Neuronal stem cell (in vitro differentiated cells): ENCODE measurements around the gene DDX24.
A peak's percentile ranks its signal among the peaks of the same experiment; 100 is the strongest.

Experiments used
- DNase-seq: peaks from one replicate; pipeline ENCODE4 v3.0.0-alpha.2; 2013; ENCODE audit warnings: low spot score
- H2AFZ ChIP-seq: one replicate; pipeline ENCODE4 v1.6.1; 2013; ENCODE audit warnings: mild to moderate bottlenecking, low read length, inconsistent platforms
- H2AK5ac ChIP-seq: 2 replicates; pipeline ENCODE4 v1.6.1; 2013; ENCODE audit warnings: low read depth, mild to moderate bottlenecking, inconsistent platforms, low read length, moderate library complexity, mixed read lengths
- H2BK120ac ChIP-seq: 2 replicates; pipeline ENCODE4 v1.6.1; 2013; ENCODE audit warnings: low read depth, mild to moderate bottlenecking, inconsistent platforms, low read length, moderate library complexity, mixed read lengths
- H2BK12ac ChIP-seq: one replicate; pipeline ENCODE4 v1.6.1; 2013; ENCODE audit warnings: low read length, inconsistent platforms
- H2BK15ac ChIP-seq: 2 replicates; pipeline ENCODE4 v1.6.1; 2013; ENCODE audit warnings: mild to moderate bottlenecking, low read length, inconsistent platforms, mixed read lengths
- H2BK5ac ChIP-seq: one replicate; pipeline ENCODE4 v1.6.1; 2013; ENCODE audit warnings: inconsistent platforms, mild to moderate bottlenecking, low read length, moderate library complexity
- H3K14ac ChIP-seq: one replicate; pipeline ENCODE4 v1.6.1; 2013; ENCODE audit warnings: low read length, inconsistent platforms
- H3K18ac ChIP-seq: 2 replicates; pipeline ENCODE4 v1.6.1; 2013; ENCODE audit warnings: low read length, inconsistent platforms
- H3K23ac ChIP-seq: 2 replicates; pipeline ENCODE4 v1.6.1; 2013; ENCODE audit warnings: low read depth, mild to moderate bottlenecking, mixed read lengths, low read length, inconsistent platforms; ENCODE audit not compliant: poor library complexity
- H3K27ac ChIP-seq: replicated peaks from 3 replicates; pipeline ENCODE4 v1.5.1; 2013; ENCODE audit warnings: low read length, inconsistent platforms
- H3K27me3 ChIP-seq, 3 experiments: 2 replicates each; pipeline ENCODE4 v1.6.1; 2013; ENCODE audit warnings: low read length in 3 of 3, mild to moderate bottlenecking in 2 of 3, inconsistent platforms in 1 of 3, low read depth in 1 of 3, mixed read lengths in 1 of 3, moderate library complexity in 1 of 3; ENCODE audit not compliant: control insufficient read depth in 3 of 3, insufficient read depth in 3 of 3
- H3K36me3 ChIP-seq, 2 donors: replicated peaks in 1 of 2; 2 replicates each; pipeline ENCODE4 v1.6.1; 2013; ENCODE audit warnings: low read length in 2 of 2; ENCODE audit not compliant: control insufficient read depth in 2 of 2, insufficient read depth in 2 of 2
- H3K4ac ChIP-seq: 2 replicates; pipeline ENCODE4 v1.6.1; 2013; ENCODE audit warnings: inconsistent platforms, mild to moderate bottlenecking, low read length, moderate library complexity
- H3K4me1 ChIP-seq, 2 donors: 1 replicate in 1 of 2; 2 replicates in 1 of 2; pipeline ENCODE4 v1.6.1; 2013; ENCODE audit warnings: low read length in 2 of 2, low read depth in 1 of 2; ENCODE audit not compliant: control insufficient read depth in 2 of 2, insufficient read depth in 1 of 2
- H3K4me2 ChIP-seq: one replicate; pipeline ENCODE4 v1.6.1; 2013; ENCODE audit warnings: mild to moderate bottlenecking, low read length, inconsistent platforms; ENCODE audit not compliant: insufficient read depth, poor library complexity, severe bottlenecking
- H3K4me3 ChIP-seq, 2 donors: 2 replicates each; pipeline ENCODE4 v1.5.1; 2013; ENCODE audit warnings: low read length in 2 of 2, mild to moderate bottlenecking in 2 of 2, inconsistent platforms in 1 of 2, moderate library complexity in 1 of 2
- H3K79me1 ChIP-seq: one replicate; pipeline ENCODE4 v1.6.1; 2013; ENCODE audit warnings: low read depth, mild to moderate bottlenecking, inconsistent platforms, low read length, moderate library complexity
- H3K9ac ChIP-seq: one replicate; pipeline ENCODE4 v1.6.1; 2013; ENCODE audit warnings: mild to moderate bottlenecking, low read depth, low read length, inconsistent platforms; ENCODE audit not compliant: poor library complexity
- H3K9me3 ChIP-seq, 2 donors: replicated peaks in 1 of 2; 2 replicates each; pipeline versions ENCODE3 to v1.6.1; 2013; ENCODE audit warnings: low read length in 2 of 2, mild to moderate bottlenecking in 2 of 2, inconsistent platforms in 1 of 2, low read depth in 1 of 2, mixed read lengths in 1 of 2, moderate library complexity in 1 of 2; ENCODE audit not compliant: control insufficient read depth in 2 of 2, insufficient read depth in 1 of 2
- H4K8ac ChIP-seq: one replicate; pipeline ENCODE4 v1.6.1; 2013; ENCODE audit warnings: low read depth, mild to moderate bottlenecking, inconsistent platforms, low read length, moderate library complexity
- H4K91ac ChIP-seq: one replicate; pipeline ENCODE4 v1.6.1; 2013; ENCODE audit warnings: low read length, low read depth, mild to moderate bottlenecking, inconsistent platforms; ENCODE audit not compliant: poor library complexity
- WGBS, 2 donors: extraction: QIAGEN DNeasy Blood & Tissue Kit; methylation state at CpG; one replicate each; pipeline ENCODE4 v1.1.7; 2013; ENCODE audit warnings: missing lambda C conversion rate in 2 of 2, mixed read lengths in 1 of 2; ENCODE audit not compliant: insufficient read length in 2 of 2, insufficient replicate concordance in 1 of 2; ENCODE audit errors: extremely low coverage in 2 of 2; 5-methylcytosine and 5-hydroxymethylcytosine counted together

DDX24 gene

GRCh38 chr14:94000267-94000666 lies 80.7 kb downstream of the DDX24 start:
- Histone ChIP-seq H3K36me3 (no peaks in the 10 kb centered on the region), H2BK120ac (no peak overlapping the region), H2BK5ac (no peak overlapping the region), H2BK12ac (peak overlapping the region; percentile 66), H4K91ac (no peak overlapping the region), H3K4ac (no peak overlapping the region), H3K27ac (no peak overlapping the region), H3K23ac (no peak overlapping the region), H3K4me3 (no peak overlapping the region), H2AFZ (no peak overlapping the region), H3K27me3 (peaks cover 0 to 43% (median 2%) of the 10 kb centered on the region in 3 experiments), H3K79me1 (no peaks in the 10 kb centered on the region), H4K8ac (no peak overlapping the region), H3K4me1 (peaks cover 0 to 5% of the 10 kb centered on the region in 2 donors), H3K9ac (no peak overlapping the region), H3K4me2 (no peak overlapping the region), H3K14ac (no peak overlapping the region), H2BK15ac (no peak overlapping the region), H2AK5ac (peak overlapping the region; percentile 3), H3K9me3 (no peaks in the 10 kb centered on the region), H3K18ac (no peak overlapping the region)
- DNase-seq: no peak
- no CpG with 5 or more reads among the region's 6 CpGs for WGBS, 2 donors

- no peak overlapping the region for H3K27ac ChIP-seq
Observed at GRCh38 chr14:93999573-93999972, 81.4 kb downstream of the DDX24 start.

GRCh38 chr14:93998871-93999403 lies 82.1 kb downstream of the DDX24 start:
- Histone ChIP-seq H4K91ac (no peak overlapping the region), H3K9ac (no peak overlapping the region), H3K4me3 (no peak overlapping the region), H3K23ac (no peak overlapping the region), H3K79me1 (no peaks in the 10 kb centered on the region), H3K14ac (no peak overlapping the region), H4K8ac (no peak overlapping the region), H3K36me3 (no peaks in the 10 kb centered on the region), H3K27ac (no peak overlapping the region), H3K18ac (peak overlapping the region; percentile 74), H2BK12ac (no peak overlapping the region), H3K4me2 (no peak overlapping the region), H2BK15ac (peak overlapping the region; percentile 45), H3K4ac (no peak overlapping the region), H3K9me3 (no peaks in the 10 kb centered on the region), H3K4me1 (peaks cover 0 to 5% of the 10 kb centered on the region in 2 donors), H2BK120ac (no peak overlapping the region), H2BK5ac (no peak overlapping the region), H3K27me3 (peaks cover 0 to 47% (median 2%) of the 10 kb centered on the region in 3 experiments), H2AFZ (no peak overlapping the region), H2AK5ac (no peak overlapping the region)
- no CpG with 5 or more reads among the region's 7 CpGs for WGBS, 2 donors
- no peak for DNase-seq

More at GRCh38 chr14:93999573-93999972, 81.4 kb downstream of the DDX24 start:
- WGBS, 2 donors: no CpG with 5 or more reads among the region's 8 CpGs
- Histone ChIP-seq H3K4me2 (no peak overlapping the region), H2BK120ac (no peak overlapping the region), H3K9me3 (no peaks in the 10 kb centered on the region), H2BK5ac (no peak overlapping the region), H3K27me3 (peaks cover 0 to 47% (median 2%) of the 10 kb centered on the region in 3 experiments), H3K23ac (no peak overlapping the region), H2BK15ac (peak overlapping the region; percentile 45), H3K4me1 (peaks cover 0 to 5% of the 10 kb centered on the region in 2 donors), H2BK12ac (no peak overlapping the region), H4K91ac (no peak overlapping the region), H3K4me3 (no peak overlapping the region), H3K18ac (peak overlapping the region; percentile 63), H3K14ac (no peak overlapping the region), H3K36me3 (no peaks in the 10 kb centered on the region), H3K9ac (no peak overlapping the region), H3K4ac (no peak overlapping the region), H2AFZ (no peak overlapping the region), H2AK5ac (no peak overlapping the region), H4K8ac (no peak overlapping the region), H3K79me1 (no peaks in the 10 kb centered on the region)
- no peak for DNase-seq
